Activated CD4-positive, alpha-beta T cell treated with anti-CD3 and anti-CD28 coated beads, Interleukin-2, amount 50 U/mL, for 16 hours (primary cell): Measurements from ENCODE around the gene FAHD2A.
"Not testable (repeated sequence)": the region's sequence is repeated elsewhere in the genome, so short reads cannot be mapped to it uniquely, and the experiment has no call there.

Experiments used
- DNase-seq: peaks from one replicate; pipeline ENCODE4 v3.0.0-alpha.2; 2020

FAHD2A gene, protein sequence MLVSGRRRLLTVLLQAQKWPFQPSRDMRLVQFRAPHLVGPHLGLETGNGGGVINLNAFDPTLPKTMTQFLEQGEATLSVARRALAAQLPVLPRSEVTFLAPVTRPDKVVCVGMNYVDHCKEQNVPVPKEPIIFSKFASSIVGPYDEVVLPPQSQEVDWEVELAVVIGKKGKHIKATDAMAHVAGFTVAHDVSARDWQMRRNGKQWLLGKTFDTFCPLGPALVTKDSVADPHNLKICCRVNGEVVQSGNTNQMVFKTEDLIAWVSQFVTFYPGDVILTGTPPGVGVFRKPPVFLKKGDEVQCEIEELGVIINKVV

DNA sequence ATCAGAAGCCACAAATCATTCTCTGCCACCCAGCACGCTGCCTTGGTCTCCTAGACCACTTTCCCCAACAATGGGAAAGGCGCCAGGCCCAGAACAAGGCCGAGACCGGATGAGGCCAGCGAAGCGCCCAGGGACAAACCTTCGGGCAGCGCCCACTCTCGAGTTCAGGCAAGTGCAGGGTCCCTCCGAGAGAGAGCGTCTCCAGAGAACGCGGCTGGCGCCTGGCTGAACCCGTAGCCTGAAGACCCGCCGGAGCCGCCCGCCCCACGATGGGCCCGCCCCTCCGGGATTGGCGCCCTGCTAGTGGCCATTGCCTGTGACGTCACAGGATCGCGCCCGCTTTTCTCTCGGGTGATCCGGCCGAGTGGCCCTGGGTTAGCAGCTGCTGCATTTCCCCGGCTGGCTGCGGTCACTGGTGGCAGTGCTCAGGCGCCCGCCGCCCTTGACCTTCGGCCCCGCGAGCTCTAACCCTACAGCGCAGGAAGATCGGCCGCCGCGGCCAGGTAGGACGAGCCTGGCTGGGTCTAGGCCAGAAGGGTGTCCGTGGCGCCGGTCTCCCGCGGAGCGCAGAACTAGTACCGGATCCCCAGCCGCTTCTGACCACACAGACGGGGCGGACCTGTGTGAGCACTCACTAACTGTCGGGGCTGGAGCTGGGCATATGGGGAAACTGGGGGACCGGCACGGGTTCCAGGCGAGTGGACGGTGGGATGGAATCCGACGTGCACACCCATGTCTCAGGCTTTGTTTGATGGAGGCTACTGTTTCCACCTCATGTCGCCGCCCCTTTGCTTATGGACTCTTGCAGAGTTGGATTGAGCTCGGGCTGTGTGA lies at the start of gene FAHD2A:
Gene FAHD2A, plus strand, starts transcription at position 339 of the 834 bp plus-strand sequence. CDS start 2,851 bp downstream, outside the sequence.
- DNase-seq: peak; percentile 95

DNA sequence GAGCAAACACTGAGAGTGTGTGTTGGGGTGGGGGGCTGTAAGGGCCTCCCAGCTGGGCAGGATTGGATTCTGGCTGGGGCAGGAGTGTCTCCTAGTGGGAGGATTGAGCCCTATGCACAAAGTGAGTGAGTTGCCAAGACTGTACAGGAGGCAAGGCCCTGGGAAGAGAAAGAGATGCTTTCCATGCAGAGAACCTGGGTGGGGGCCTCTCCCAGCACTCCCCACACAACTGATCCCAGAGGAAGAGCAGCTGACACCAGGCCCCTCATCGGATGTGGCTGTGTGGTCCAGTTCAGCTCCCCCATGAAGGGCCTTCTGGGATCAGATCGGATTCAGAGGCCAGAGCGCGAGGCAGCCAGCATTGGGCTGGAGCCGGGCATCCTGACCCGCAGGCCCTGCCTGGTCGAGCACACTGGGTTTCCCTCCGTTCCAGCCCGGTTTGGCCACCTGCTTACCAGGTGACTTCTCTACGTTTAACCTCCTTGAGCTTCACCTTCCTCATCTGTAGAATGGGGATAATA lies 49.4 kb upstream of the FAHD2A start:
- DNase-seq: no peak

DNA sequence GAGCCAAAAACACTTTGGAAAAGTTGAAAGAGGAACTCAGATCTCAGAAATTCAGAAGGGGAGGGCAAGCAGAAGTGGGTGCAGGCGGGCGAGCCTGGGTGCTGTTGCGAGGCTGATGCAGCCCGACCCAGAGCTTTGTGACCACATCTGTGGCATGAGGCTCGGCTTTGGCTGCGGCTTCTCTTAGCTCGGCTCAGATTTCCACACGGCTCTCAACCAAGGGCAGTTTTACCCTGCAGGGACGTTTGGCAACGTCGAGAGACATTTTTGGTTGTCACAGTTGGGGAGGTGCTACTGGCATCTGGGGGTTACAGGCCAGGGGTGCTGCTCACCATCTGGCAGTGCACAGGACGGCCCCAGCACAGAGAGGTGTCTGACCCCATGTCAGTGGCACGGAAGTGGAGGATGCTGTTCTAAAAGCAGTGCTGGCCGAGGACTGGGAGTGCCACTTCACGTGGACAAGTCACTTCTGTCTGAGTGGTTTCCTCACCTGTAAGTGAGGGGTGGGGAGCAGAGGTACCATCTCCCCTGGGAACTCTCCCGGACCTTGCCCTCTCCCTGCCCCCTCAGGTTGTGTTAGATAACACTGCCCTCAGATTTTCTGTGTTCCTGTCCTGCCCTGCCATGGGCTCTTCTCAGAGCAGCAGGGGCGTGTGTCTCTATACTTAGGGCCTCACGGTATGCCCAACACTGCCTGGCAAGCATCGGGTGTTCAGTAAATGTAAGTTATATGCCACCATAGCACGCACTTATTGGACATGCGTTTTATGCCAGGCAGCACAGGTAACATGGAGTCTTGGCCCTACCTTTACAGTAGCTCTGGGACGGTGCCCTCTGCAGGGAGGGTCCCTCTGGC lies 48.7 kb upstream of the FAHD2A start:
- no peak for DNase-seq

DNA sequence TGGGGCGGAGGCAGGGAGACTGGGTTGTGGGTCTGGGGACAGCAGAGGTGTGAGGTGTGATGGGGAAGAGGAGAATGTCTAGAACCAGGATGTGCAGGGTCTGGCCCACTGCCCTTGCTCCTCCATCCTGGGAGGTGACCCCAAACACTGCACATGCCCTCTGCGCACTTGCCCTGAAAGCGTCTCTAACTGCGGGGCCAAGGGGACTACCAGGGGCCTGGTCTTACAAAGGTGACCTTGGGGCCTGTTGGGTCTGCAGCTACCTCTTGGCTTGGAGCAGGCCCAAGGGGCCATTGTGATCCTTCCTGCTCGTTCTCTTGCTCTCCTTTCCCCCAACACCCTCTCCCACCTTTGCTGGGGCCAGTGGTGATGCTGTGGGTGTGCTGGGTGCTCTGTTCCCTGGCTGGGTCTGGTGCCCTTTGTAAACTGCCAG lies 48.0 kb upstream of the FAHD2A start:
- no peak for DNase-seq

DNA sequence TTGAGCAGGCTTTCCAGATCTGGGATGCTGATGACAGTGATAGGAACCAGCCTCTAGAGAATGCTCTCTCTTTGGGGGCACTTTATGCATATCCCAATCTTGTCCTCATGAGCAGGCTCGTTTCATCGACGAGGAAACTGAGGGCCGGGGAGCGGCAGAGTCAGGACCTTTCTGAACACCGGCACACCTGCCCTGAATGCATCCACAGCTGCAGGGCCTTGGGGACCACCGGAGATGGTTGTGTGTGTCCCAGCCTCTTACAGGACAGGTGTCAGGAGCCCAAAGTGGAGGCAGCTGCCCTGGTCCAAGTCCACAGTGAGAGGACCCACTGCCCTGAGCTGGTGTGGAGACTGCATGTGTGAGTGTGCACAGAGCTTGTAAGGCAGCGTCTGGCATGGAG lies 47.6 kb upstream of the FAHD2A start:
- no peak for DNase-seq

DNA sequence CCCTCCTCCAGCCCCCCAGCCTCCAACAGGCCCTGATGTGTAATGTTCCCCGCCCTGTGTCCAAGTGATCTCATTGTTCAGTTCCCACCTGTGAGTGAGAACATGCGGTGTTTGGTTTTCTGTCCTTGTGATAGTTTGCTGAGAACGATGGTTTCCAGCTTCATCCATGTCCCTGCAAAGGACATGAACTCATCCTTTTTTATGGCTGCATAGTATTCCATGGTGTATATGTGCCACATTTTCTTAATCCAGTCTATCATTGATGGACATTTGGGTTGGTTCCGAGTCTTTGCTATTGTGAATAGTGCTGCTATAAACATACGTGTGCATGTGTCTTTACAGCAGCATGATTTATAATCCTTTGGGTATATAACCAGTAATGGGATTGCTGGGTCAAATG lies 47.0 kb upstream of the FAHD2A start:
- DNase-seq: not testable (repeated sequence)

DNA sequence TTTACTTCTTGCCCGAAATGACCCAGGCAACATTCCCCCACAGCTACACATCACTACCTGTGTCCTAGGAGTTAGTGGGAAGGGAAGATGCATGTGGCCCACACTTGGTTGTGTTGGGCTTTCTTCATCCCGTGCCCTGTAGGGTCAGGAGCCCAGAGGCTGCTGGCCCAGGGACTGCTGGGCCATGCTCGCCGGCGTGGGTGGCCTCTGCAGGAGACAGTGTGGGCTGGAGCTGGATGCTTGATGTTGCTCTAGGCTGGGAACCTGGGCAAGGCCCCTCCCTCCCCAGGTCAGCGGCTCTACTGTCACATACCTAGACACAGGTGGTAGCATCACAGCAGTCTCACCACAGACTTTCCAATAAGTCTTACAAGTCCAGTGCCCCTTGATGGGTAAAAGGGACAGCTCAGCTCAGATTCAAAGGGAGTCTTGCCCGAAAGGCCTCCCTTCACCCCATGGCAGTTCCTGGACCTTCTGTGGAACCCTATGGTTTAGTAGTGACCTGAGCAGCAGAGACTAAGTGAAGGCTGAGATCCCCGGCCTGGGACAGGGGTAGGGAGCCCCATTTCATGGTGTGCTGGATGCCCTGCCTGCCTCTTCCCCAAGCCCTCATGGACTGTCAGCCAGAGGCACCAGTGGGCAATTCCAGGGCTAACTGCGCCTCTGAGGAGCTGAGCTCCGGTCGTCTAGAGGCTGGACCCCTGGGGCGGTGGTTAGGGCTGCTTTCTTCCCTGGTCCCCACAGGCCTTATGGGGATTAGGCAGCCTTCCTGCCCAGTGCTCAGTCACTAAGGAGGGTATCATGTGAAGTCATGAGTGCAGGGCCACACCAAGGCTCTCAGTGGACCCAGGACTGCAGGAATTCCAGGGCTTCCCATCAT lies 45.4 kb upstream of the FAHD2A start:
- no peak for DNase-seq

DNA sequence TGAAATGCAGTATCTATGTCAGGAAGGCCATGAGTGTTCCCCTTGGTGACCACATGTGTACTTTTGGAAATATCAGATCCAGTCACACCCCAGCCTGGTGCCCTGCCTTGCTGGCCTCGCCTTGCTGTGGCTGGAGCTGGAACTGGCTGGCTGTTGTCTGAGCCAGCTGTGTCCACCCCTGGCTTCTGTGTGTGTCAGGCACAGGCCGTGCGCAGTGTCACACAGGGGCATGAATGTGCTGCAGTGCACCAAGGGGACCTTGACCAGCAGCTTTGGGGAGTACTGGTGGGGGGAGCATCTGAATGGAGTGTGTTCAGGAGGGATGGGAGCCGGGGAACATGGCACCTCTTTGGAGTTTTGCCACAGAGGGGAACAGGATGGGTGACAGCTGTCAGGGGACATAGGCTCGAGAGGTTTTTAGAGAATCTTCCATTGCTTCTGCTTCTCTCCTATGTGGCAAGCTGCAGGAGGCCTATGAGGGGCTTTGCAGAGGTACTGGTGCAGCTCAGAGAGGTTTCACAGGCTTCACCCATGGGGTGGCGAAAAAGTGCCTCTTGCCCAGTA lies 44.7 kb upstream of the FAHD2A start:
- no peak for DNase-seq

DNA sequence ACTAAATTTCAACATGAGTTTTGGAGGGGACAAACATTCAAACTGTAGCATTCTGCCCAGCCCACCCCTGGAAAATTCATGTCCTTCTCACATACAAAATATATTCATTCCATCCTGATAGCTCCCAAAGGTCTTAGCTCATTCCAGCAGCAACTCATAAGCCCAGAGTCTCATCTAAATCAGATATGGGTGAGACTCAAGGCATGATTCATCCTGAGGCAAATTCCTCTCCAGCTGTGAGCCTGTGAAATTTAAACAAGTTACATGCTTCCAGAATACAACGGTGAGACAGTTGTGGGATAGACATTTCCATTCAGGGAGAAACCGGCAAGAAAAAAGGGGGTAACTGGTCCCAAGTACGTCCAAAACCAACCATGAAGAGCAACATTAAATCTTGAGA lies 43.5 kb upstream of the FAHD2A start:
- no peak for DNase-seq

DNA sequence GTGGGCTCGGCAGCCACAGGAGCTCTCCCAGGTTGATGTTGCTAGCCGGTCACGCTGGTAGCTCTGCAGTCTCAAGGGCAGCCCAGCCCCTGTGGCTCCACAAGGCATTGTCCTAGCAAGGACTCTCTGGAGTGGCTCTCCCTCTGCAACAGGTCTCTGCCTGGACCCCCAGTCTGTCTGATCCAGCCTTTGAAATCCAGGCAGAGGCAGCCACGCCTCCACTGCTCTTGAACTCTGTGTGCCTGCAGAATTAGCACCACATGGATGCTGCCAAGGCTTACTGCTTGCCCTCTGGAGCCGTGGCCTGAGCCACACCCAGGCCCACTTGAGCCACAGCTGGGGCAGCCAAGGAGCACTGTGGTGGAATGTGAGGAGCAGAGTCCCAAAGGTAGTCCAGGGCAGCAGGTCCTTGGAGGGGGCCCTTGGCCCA lies 43.0 kb upstream of the FAHD2A start:
- no peak for DNase-seq

DNA sequence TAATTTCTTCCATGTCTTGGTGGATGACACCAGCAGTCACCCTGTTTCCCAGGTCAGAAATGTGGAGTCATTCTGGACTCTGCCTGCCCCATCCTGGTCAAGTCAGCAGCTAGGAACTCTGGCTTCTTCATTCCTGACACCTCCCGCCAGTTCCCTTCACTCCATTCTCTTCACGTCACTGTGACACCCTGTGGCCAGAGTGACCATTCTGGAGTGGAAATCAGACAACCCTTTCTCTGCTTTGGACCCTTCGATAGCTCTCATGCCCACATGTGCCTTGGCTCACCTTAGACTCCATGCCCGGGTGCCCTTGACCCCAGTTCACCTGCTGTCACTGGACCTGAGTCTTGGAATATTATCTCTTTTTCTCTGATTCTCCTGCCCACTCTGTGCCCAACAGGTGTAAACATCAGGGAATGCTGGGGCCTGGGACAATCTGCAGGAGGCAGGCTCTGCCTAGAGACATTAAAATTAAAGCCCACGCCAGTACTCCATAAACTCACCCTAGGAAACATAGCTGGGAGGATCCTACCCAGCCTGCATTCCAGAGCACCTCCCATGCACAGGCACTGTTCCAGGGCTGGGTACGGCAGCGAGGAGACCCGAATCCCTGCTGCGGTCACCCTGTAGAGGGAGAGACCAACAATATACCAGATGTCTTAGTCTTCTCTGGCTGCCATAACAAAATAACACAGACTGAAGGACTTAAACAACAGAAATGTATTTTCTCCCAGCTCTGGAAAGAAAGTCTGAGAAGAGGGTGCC lies 41.1 kb upstream of the FAHD2A start:
- DNase-seq: no peak

DNA sequence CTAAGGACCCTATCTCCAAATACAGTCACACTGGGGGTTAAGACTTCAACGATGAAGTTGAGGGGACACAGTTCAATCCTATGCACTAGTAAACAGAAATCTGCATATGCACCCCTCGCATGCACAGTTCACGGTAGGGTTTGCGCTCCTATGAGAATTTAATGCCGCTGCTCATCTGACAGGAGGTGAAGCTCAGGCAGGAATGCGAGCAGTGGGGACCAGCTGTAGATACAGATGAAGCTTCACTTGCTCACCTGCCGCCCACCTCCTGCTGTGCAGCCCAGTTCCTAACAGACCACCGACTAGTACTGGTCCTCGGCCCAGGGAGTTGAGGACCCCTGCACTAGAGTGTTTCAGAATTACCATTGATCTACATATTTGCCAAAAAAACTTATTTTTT lies 40.0 kb upstream of the FAHD2A start:
- no peak for DNase-seq

DNA sequence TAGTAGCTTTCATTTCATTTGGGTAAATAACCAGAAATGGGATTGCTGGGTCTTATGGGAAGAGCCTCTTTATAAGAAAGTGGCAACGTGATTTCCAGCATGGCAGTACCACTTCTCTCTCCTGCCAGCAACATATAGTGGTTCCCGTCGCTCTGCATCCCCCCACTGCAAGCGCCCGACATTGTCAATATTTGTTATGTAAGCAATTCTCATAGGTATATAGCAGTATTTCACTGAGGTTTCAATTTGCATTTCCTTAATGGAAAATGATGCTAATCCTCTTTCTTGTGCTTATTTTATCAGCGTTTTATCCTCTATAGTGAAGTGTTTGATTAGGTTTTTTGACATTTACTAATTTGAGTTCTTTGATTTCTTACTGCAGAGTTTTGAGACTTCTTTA lies 36.0 kb upstream of the FAHD2A start:
- DNase-seq: no peak

DNA sequence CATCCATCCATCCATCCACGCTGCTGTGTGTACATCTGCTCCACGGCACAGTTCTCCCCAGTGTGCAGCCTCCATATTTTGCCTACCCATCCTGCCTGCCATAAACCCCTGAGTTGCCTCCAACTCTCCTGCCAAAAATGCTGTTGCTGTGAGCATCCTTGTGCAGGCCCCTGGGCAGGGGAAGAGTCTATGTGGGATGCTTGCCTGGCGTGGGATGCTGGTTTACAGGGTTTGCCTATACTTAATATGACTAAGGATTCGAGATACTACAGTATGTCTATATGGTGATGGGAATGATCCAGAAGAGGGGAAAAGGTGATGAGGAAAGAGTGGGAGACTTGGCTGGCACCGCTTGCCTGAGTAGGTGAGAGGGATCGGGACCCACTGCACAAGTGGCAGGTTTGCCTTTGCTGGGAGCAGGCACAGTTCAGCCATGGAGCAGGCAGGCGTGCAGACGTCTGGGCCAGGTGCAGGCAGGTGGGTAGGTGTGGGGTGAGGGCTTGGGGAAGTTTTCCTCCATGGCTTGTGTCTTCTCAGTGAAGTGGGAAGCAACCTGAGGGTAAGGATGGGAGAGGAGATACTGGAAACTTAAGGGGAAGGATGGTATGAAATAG lies 30.2 kb upstream of the FAHD2A start:
- no peak for DNase-seq

DNA sequence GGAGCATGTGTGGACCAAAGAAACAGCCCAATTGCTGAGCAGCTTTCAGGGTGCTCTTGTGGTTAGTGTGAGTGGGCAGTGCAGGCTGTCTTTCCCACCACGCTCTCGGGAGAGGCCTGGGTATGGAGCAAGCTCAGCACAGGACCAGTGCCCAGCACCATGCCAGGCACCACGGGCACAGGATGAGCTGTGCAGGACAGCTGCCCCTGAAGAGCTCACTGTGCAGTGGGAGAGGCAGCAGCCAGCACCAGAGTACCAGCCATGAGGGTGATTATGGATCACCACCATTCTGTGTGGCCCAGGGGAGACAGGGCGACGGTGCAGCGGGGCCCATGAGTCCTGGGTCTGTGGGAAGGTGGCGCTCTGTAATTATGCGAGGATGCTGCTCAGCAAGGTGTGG lies 29.7 kb upstream of the FAHD2A start:
- DNase-seq: no peak

DNA sequence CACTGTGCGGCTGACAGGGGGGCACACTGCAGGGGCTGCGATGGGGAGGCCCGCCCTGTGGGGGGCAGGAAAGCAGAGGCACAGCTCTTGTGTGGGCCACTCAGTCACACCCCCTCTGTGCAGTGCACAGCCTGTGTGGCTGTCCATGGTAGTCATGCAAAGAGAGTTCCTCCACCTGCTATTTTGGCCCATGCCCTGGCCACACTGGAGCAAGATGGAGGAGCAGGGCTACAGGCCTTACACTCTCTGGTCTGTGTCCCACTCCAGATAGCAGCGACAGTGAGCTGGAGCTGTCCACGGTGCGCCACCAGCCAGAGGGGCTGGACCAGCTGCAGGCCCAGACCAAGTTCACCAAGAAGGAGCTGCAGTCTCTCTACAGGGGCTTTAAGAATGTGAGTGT lies 28.5 kb upstream of the FAHD2A start:
- DNase-seq: no peak

DNA sequence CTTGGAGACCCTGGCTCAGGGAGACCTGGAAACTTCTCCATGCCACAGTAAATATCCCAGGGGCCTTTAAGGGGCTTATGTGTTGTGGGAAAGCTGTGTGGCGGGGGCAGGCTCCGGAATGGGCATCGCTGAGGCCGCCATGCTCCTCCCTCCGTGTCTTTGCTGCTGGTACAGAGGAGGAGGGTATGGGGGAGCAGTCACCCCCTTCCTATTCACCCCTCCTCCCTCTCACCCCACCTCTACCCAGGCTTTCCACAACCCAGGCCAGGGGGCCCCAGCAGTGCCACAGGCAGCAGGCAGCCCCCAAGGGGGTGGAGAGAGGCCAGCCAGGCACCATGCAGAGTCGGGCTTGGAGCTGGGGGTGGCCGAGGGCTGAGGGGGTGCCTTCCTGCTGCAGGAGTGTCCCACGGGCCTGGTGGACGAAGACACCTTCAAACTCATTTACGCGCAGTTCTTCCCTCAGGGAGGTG lies 28.0 kb upstream of the FAHD2A start:
- no peak for DNase-seq

DNA sequence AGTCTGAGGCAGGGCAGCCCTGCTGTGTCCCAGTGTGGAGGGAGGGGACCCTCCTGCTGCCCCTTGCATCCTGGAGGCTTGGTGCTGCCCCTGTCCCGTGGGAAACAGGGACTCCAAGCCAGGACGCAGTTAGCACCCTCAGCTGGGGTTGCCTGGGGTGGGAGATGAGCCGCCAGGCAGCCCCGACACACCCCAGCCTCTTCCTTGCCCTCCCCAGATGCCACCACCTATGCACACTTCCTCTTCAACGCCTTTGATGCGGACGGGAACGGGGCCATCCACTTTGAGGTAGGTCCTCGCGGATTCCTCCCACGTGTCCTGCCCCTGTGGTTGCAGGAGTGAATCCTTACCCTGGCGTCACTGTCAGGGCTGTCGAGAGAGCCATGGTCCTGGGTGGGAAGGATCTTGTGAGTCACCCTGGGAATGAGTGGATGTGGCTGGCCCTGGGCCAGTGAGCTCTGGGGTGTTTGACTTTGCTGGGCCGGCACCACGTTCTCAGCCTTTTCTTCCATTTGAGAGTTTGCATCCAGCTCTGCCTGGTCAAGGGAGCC lies 27.5 kb upstream of the FAHD2A start:
- no peak for DNase-seq

DNA sequence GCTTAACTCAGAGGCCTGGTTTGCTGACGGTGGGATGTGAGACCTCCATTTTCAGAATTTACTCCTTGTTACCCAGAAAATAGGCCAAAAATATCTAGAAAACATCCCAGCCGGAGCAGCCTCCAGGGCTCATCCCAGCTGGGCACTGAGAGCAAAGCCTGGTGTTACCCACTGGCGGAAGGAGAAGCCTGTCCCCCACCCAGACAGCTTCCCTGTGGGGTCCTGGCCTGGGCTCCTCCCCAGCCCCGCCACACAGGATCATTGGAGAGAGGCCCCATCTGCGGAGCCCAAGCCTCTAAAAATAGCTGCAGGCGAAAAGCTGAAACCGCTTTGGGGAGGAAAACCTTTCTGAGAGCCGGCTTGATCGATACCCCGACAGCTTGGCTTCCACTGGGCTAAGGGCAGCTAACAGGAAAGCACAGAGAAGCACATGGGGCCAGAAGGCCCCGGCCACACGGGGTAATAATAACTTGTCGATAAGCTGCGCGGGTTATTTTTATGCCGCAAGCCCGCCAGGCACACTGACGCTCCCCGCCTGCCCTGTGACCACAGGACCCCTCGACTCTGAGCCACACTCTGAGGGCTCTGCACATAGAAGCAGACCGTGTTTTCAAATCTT lies 26.9 kb upstream of the FAHD2A start:
- DNase-seq: no peak
